T-helper 17 cell (primary cell): ENCODE data around the gene TMEM109. TPM values are rescaled to one million over a fixed set of nuclear protein-coding genes. Genes with fewer than 3 reads are reported as not detected.

Experiments
- ATAC-seq: fragments of 150-1000 bp; cut with Tn5 transposase; 2 replicates; pipeline ENCODE4 v1.10.0; 2021; ENCODE audit warnings: mild to moderate bottlenecking, moderate library complexity
- DNase-seq, 3 donors: peaks; one replicate each; pipeline versions ENCODE4 v3.0.0 to v3.0.0-alpha.2; 2020 to 2021
- H3K9me3 ChIP-seq: one replicate; pipeline ENCODE4 v1.7.0; 2013; ENCODE audit warnings: low read length, mild to moderate bottlenecking; ENCODE audit not compliant: control insufficient read depth, poor library complexity, severe bottlenecking
- H3K27ac Mint-ChIP-seq: one replicate; pipeline ENCODE4 v1.8.0; 2022; ENCODE audit warnings: mild to moderate bottlenecking, moderate library complexity, mixed read lengths
- H3K27me3 Mint-ChIP-seq: one replicate; pipeline ENCODE4 v1.8.0; 2022; ENCODE audit warnings: mixed read lengths
- H3K36me3 Mint-ChIP-seq: one replicate; pipeline ENCODE4 v1.8.0; 2022; ENCODE audit warnings: low read depth, mixed read lengths
- H3K4me1 Mint-ChIP-seq: one replicate; pipeline ENCODE4 v1.8.0; 2022; ENCODE audit warnings: mild to moderate bottlenecking, mixed read lengths
- H3K4me3 Mint-ChIP-seq: one replicate; pipeline ENCODE4 v1.8.0; 2022; ENCODE audit warnings: mild to moderate bottlenecking, moderate library complexity, mixed read lengths
- total RNA-seq, 4 donors: library from RNA in 2 of 4; stranded (reverse) in 2 of 4; gene quantifications; one replicate each; pipeline ENCODE4 v1.2.3 and lab custom pipeline; 2022 to 2026

Gene TMEM109, protein sequence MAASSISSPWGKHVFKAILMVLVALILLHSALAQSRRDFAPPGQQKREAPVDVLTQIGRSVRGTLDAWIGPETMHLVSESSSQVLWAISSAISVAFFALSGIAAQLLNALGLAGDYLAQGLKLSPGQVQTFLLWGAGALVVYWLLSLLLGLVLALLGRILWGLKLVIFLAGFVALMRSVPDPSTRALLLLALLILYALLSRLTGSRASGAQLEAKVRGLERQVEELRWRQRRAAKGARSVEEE
- 10 to 100 TPM; 42.8 to 52.7 TPM for total RNA-seq
- total RNA-seq (lab: John Stamatoyannopoulos, UW): 36.0 to 46.5 reads per million in 2 donors

GRCh38 chr11:60913793-60914632 is at the start of gene TMEM109:
TMEM109 (plus strand) TSS chr11:60914158; CDS start chr11:60919694, 5,536 bp downstream.
- ATAC-seq (peak; percentile 83), DNase-seq (peak; percentile 77 to 82 (median 81))
- Mint-ChIP-seq H3K27ac (peak within 1 kb of the TSS; percentile 100), H3K36me3 (peaks cover 2% of the 10 kb centered on the region), H3K4me3 (peak within 1 kb of the TSS; percentile 100), H3K4me1 (peaks cover 32% of the 10 kb centered on the region), H3K27me3 (peaks cover 4% of the 10 kb centered on the region)
- H3K9me3 ChIP-seq: no peaks in the 10 kb centered on the region

GRCh38 chr11:60864856-60865513 is 49.0 kb upstream of the TMEM109 start:
- Mint-ChIP-seq H3K4me1 (peaks cover 4% of the 10 kb centered on the region), H3K27ac (no peak overlapping the region), H3K36me3 (no peaks in the 10 kb centered on the region), H3K27me3 (peaks cover 7% of the 10 kb centered on the region), H3K4me3 (no peak overlapping the region)
- ATAC-seq (no peak), DNase-seq (no peak)
- no peaks in the 10 kb centered on the region for H3K9me3 ChIP-seq

DNA sequence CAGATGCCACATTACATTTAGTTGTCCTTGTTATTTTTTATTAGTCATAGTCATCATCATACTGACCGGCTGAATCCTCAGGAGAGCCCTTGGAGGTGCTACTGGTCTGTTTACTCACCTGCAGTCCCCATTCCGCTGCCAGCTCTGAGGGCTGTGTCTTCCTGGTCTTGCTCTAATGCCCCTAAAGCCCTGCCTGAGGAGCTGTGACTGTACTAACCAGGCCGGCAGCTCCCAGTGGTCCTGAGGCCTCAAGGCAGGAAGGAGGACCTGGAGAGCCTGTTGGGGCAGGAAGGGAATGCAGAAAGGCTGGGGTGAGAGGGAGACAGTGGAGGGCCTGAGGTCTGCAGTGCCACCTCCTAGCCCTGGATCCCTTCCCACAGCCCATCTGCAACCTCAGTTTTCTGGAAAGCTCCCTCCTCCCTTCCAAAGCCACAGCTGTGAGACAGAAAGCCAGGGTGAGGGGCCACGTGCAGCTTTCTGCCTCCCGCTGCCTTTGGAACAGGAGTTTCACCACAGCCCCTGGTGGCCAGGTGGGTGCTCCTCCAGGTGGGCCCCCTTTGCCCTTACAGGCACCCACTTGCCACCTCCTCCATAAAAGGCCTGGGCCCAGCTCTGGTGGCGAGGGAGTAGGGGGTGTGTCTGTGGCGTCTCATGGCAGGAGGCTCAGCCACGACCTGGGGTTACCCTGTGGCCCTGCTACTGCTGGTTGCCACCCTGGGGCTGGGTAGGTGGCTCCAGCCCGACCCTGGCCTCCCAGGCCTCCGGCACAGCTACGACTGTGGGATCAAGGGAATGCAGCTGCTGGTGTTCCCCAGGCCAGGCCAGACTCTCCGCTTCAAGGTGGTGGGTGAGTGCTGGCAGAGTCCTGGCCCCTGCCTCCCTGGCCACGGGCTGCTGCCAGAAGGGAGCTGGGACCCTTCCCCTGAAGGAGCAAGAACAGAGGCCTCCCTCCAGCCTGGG is 46.8 kb upstream of the TMEM109 start, which contains the start of gene ZP1:
Gene ZP1, plus strand, starts transcription at position 632 of the 960 bp plus-strand sequence. Its CDS starts 20 bp downstream, at position 652.
- no peak for DNase-seq
- no peak for ATAC-seq
- H3K9me3 ChIP-seq: no peaks in the 10 kb centered on the region
- Mint-ChIP-seq H3K27me3 (peaks cover 7% of the 10 kb centered on the region), H3K4me3 (no peak within 1 kb of the TSS), H3K36me3 (no peaks in the 10 kb centered on the region), H3K4me1 (peaks cover 4% of the 10 kb centered on the region), H3K27ac (peak within 1 kb of the TSS; percentile 21)

DNA sequence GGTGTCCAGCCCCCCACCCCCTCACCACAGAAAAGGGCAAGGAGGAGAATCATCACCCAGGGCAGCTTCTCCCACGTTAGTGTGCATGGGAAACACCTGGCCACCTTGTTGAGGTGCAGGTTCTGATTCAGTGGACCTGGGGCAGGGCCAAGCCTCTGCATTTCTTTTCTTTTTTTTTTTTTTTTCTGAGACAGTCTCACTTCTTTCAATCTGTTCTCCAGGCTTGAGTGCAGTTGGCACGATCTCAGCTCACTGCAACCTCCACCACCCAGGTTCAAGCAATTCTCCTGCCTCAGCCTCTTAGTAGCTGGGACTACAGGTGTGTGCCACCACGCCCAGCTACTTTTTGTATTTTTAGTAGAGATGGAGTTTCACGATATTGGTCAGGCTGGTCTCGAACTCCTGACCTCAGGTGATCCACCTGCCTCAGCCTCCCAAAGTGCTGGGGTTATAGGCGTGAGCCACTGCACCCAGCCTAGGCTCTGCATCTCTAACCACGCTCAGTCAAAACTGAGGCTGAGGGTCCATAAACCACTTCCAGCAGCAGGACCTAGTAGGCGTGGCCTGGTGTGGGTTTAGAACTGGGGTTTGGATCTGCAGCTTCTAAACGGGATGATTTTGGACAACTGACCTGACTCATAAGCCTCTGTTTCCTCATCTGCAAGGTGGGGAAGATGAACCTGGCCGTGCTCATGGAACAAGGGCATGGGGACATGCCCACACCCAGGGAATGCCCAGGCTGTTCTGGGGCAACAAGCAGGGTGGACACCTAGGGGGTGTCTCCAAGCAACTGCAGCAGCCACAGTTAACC is 45.9 kb upstream of the TMEM109 start:
- ATAC-seq: no peak
- no peak for DNase-seq
- H3K27me3 Mint-ChIP-seq: peaks cover 7% of the 10 kb centered on the region
- no peak overlapping the region for H3K27ac Mint-ChIP-seq
- no peaks in the 10 kb centered on the region for H3K36me3 Mint-ChIP-seq
- H3K4me3 Mint-ChIP-seq: no peak overlapping the region
- no peaks in the 10 kb centered on the region for H3K9me3 ChIP-seq
- H3K4me1 Mint-ChIP-seq: peaks cover 5% of the 10 kb centered on the region

DNA sequence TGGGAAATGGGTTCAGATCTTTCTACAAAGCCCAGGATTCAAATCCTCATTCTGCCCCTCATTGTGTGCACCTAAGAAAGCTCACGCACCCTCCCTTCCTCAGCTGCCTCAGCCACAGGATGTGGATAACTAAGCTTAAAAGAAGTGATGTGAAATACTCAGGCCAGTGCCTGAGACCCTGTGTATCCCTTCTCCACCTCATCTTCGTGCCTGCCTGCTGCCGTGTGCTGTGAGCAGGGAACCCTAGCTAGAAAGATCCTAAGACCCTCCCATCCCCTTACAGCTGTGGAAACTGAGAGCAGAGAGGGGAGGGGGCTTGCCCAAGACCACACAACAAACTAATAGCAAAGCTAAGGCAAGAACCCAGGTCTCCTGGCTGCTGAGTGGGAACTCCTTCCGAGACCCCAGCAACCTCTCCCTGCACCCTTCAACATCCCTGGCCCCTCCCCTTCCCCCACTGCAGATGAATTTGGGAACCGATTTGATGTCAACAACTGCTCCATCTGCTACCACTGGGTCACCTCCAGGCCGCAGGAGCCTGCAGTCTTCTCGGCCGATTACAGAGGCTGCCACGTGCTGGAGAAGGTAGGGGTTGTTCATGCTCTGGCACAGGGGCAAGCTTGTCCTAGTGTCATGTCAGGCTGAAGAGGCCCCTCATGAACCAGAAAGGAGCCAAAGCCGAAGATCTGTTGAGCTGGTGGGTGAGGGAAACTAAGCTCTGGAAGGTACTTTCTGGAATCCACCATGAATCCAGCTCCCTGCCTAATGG is 45.1 kb upstream of the TMEM109 start:
- H3K9me3 ChIP-seq: no peaks in the 10 kb centered on the region
- no peak for DNase-seq
- ATAC-seq: no peak
- Mint-ChIP-seq H3K27ac (no peak overlapping the region), H3K27me3 (peaks cover 7% of the 10 kb centered on the region), H3K4me3 (peak overlapping the region; percentile 12), H3K4me1 (peaks cover 6% of the 10 kb centered on the region), H3K36me3 (no peaks in the 10 kb centered on the region)

DNA sequence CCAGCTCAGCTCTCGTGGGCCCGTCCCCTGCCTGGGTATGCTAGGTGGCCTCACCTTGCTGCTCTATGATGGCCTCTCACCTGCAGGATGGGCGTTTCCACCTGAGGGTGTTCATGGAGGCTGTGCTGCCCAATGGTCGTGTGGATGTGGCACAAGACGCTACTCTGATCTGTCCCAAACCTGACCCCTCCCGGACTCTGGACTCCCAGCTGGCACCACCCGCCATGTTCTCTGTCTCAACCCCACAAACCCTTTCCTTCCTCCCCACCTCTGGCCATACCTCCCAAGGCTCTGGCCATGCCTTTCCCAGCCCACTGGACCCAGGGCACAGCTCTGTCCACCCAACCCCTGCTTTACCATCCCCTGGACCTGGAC is 44.5 kb upstream of the TMEM109 start:
- Mint-ChIP-seq H3K4me3 (no peak overlapping the region), H3K36me3 (no peaks in the 10 kb centered on the region), H3K4me1 (peaks cover 6% of the 10 kb centered on the region), H3K27ac (no peak overlapping the region), H3K27me3 (peaks cover 7% of the 10 kb centered on the region)
- no peak for ATAC-seq
- no peaks in the 10 kb centered on the region for H3K9me3 ChIP-seq
- DNase-seq: no peak

DNA sequence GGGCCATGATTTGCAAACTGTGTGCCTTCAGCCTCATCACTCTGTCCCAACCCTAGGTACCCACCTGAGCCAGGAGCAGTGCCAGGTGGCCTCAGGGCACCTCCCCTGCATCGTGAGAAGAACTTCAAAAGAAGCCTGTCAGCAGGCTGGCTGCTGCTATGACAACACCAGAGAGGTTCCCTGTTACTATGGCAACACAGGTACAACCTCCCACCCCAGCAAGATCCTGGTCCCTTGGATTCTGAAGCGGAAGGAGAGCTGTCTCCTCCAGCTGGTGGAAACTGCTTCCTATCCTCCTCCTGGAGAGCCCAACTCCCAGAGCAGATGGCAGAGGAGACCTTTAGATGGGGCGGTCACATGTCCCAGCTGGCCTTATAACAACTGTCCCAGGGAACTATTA is 43.7 kb upstream of the TMEM109 start:
- no peak overlapping the region for H3K4me3 Mint-ChIP-seq
- peaks cover 7% of the 10 kb centered on the region for H3K27me3 Mint-ChIP-seq
- H3K9me3 ChIP-seq: no peaks in the 10 kb centered on the region
- peaks cover 6% of the 10 kb centered on the region for H3K4me1 Mint-ChIP-seq
- DNase-seq: no peak
- H3K27ac Mint-ChIP-seq: no peak overlapping the region
- ATAC-seq: no peak
- no peaks in the 10 kb centered on the region for H3K36me3 Mint-ChIP-seq

DNA sequence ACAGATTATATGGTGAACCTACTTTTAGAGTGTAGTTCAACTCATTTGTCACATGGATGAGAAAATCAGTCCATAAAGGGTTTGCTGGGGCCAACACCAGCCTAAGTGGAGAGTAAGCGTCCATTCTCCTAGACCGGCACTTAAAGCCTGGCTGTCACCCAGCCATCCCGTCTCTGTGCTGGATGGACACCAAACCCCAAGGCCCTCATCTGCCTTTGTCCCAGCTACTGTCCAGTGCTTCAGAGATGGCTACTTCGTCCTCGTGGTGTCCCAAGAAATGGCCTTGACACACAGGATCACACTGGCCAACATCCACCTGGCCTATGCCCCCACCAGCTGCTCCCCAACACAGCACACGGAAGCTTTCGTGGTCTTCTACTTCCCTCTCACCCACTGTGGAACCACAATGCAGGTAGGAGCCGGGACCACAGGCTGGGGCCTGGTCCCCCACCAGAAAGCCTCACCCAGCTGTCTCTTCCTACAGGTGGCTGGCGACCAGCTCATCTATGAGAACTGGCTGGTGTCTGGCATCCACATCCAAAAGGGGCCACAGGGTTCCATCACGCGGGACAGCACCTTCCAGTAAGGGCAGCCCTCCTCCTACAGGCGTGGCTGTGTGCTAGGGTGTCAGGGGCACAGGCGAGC is 43.1 kb upstream of the TMEM109 start:
- ATAC-seq: no peak

GRCh38 chr11:60871378-60872061 is 42.4 kb upstream of the TMEM109 start:
- no peaks in the 10 kb centered on the region for H3K9me3 ChIP-seq
- no peaks in the 10 kb centered on the region for H3K36me3 Mint-ChIP-seq
- peak overlapping the region; percentile 11 for H3K27ac Mint-ChIP-seq
- H3K4me3 Mint-ChIP-seq: no peak overlapping the region
- peaks cover 6% of the 10 kb centered on the region for H3K4me1 Mint-ChIP-seq
- peaks cover 7% of the 10 kb centered on the region for H3K27me3 Mint-ChIP-seq
- ATAC-seq (no peak), DNase-seq (no peak)

More for the DNA sequence above, 43.1 kb upstream of the TMEM109 start:
- no peak for DNase-seq
- H3K9me3 ChIP-seq: no peaks in the 10 kb centered on the region
- H3K4me1 Mint-ChIP-seq: peaks cover 6% of the 10 kb centered on the region
- peaks cover 7% of the 10 kb centered on the region for H3K27me3 Mint-ChIP-seq
- no peak overlapping the region for H3K27ac Mint-ChIP-seq
- no peaks in the 10 kb centered on the region for H3K36me3 Mint-ChIP-seq
- no peak overlapping the region for H3K4me3 Mint-ChIP-seq

DNA sequence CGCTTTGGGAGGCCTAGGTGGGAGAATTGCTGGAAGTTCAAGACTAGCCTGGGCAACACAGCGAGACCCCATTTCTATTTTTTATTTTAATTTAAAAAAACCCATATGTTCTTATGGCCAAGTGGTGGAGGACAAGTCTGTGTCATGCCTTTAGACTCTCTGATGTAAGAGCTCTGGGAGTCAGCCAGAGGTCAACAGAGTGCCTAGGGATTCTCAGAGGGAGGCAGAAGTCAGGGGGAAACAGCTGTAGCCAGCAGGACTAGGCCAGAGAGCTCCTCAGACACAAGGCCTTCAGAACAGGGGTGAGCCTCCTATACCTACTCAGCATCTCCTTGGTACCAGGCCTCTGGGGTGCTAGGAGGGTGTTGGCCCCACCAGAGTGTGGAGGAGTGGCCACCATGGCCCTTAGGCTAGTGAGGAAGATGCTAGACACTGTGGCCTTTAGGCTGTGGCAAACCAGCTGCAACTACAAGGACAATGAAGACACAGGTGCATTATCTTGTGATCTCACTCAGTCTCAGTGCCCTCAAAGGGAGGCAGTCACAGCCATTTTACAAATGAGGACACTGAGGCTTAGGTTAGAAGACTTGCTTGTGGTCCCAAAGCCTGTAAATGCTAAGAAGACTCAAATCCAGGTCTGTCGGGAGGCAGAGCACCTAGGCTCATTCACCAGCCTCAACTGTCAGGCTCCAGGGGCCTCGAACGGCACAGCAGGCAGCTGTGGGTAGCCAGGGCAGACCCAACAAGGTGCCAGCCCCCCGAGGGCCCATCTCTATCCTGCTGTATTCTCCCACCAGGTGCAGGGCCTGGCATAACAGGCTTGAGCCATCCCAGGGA is 41.6 kb upstream of the TMEM109 start:
- Mint-ChIP-seq H3K4me3 (no peak overlapping the region), H3K4me1 (peaks cover 6% of the 10 kb centered on the region), H3K36me3 (no peaks in the 10 kb centered on the region), H3K27me3 (peaks cover 7% of the 10 kb centered on the region), H3K27ac (peak overlapping the region; percentile 11)
- no peaks in the 10 kb centered on the region for H3K9me3 ChIP-seq
- ATAC-seq (no peak), DNase-seq (no peak)
